NCI-H510A treated with DMSO at 0.1 percent for 48 hours (cell line): ENCODE results near the gene IFT43.
A peak's percentile ranks its signal among the peaks of the same experiment; 100 is the strongest.

Experiments
- DNase-seq: peaks from one replicate; lab custom pipeline; 2025; lab: John Stamatoyannopoulos, UW

The IFT43 gene

DNA sequence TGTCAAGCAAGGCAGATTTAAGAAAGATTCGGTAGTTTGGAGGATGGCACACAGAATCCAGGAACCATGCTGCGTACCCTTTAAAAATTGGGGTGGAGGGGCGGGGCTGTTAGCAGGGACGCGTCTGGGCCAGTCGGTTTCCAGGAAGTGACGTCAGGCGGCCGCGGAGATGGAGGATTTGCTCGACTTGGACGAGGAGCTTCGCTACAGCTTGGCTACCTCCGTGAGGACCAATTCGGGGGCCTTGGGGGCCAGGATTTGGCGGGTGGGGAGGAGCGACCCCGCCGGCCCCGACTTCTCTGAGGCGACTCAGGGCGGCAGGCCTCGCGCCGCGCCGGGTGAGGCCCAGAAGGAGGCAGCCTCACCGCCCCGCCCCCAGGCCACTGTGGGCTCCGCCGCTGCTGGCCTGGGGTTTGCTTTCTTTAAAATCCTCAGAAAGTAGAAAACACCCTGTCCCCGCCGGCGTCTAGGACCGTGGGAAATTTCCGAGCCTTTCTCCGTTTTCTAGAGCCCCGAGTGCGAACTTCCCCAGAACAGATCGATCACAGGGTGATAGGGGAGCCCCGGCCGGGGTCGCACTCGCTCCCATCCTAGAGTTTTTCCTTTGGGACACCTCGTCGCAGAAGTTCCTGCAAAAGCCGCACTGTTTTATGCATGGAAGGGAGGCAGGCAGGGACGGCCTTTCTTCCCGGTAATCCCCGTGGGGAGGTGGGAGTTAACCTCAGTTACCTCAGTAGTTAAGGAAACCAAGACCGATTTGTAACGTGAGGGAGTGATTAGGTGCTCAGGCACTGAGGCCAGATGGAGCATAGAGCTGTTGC, at the start of gene IFT43:
Gene IFT43 (plus strand): TSS at position 146 of the 821 bp plus-strand sequence. CDS start 24 bp downstream, at position 170.
- peak; percentile 58 for DNase-seq

- DNase-seq: no peak
These were observed 46.4 kb upstream of the IFT43 start for GRCh38 chr14:75939200-75939599.

GRCh38 chr14:75941030-75941429, 44.5 kb upstream of the IFT43 start:
- no peak for DNase-seq

DNA sequence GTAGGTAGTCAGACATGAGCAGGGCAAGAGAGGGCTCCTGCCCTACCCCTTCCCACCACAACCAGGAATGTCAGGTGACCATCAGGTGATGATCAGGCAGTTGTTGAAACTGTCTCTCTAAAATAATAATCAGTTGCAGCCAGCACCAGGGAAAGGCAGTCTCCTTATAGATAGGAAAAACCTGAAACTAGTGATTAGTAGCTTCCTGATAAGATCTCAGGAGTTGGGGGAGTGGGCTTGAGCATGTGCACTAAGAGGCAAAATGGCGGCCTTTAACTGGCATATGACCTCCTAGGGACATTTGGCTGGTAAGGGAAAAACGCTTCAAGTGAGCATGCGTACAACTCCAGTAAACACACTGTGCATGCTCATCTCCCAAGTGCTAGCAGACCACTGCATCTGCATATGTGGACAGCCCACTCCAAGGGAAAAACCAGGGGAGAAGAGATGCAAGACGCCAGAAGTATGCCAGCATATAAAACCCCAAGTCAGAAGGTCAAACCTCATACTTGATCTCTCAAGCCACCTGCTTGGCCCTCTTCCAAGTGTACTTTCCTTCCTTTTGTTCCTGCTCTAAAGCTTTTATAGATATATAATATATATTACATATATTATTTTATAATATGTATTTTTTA, 40.8 kb upstream of the IFT43 start:
- no peak for DNase-seq

GRCh38 chr14:75946785-75947184, 38.8 kb upstream of the IFT43 start:
- DNase-seq: no peak

- DNase-seq: no peak
These were observed 33.1 kb upstream of the IFT43 start for GRCh38 chr14:75952489-75952888.

GRCh38 chr14:75959031-75959430, 26.5 kb upstream of the IFT43 start:
- DNase-seq: no peak

- no peak for DNase-seq
These were observed 25.3 kb upstream of the IFT43 start for GRCh38 chr14:75960231-75960630.

GRCh38 chr14:75961662-75962061, 23.9 kb upstream of the IFT43 start:
- no peak for DNase-seq

DNA sequence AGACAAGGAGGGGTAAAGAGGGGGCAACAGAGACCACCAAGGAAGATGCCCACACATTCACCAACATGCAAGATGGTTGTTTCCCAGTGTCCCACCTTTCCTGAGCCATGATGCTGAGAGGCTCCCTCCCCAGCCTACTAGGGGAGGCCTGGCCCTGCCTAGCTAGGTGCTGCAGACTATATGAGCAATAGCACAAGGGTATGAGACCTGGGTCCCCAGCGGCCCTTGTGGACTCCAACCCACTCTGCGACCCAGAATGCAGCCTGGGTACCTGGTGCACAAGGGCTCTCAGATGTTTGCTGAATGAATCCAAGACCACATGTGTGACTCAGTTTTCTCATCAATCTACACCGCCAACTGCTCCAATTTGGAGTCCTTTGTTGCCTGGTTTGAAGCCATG, 17.7 kb upstream of the IFT43 start:
- DNase-seq: no peak

DNA sequence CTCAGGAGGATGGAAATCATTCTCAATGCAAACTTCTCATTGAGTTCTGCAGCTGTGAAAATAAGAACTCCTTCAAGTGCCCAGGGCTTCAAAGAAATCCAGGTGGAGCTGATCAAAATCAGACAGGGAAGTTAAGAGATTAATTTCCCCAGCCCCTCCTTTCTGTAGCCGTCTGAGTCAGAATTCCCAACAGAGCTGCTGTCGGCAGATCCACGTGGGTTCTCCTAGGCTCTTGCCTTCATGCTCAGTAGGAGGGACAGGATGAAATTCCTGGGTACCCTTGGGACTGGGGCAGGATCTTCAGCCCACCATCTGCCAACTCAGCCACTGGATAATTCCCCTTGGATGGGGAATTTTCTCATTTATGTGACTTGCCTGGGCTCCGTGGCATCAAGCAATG, 17.1 kb upstream of the IFT43 start:
- DNase-seq: no peak

- DNase-seq: no peak
These were observed 16.4 kb upstream of the IFT43 start for GRCh38 chr14:75969126-75969525.

GRCh38 chr14:75969891-75970290, 15.7 kb upstream of the IFT43 start:
- DNase-seq: no peak

DNA sequence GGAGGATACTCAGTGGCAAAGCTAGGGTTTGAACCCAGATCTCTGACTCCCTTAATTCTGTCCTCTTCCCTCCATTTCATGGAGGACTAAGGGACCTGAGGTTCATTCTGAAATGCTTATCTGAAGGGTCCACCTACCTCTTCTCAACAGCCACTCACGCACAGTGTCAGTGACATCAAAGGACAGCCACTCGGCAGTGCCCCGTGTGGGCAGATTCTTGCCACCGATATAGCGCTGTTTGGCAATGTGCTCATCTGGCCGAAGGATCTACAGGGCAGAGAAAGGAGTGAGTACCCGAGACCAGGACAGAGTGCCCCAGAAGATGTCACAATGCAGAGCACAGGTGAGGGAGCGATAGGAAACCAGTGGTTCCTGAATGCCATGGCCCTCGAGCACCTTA, 14.6 kb upstream of the IFT43 start:
- DNase-seq: no peak

DNA sequence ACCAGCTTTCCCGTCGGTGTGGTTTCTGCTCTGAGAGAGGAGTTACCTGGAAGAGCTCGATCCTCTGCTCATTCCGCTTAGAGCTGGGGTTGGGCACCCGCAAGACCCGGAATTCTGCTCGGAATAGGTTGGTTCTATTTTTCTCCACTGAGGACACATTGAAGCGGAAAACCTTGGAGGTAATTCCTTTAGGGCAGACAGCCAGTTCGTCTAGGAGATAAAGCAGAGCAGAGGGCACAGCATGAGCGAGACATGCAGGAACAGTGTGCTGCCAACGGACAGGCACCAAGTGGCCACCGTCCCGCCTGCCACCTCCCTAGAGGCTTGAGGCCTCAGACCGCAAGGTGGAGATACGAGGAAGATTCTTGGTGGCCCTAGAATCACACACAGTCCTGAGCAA, 14.1 kb upstream of the IFT43 start:
- DNase-seq: no peak

- no peak for DNase-seq
These were observed 12.7 kb upstream of the IFT43 start for GRCh38 chr14:75972801-75973421.

DNA sequence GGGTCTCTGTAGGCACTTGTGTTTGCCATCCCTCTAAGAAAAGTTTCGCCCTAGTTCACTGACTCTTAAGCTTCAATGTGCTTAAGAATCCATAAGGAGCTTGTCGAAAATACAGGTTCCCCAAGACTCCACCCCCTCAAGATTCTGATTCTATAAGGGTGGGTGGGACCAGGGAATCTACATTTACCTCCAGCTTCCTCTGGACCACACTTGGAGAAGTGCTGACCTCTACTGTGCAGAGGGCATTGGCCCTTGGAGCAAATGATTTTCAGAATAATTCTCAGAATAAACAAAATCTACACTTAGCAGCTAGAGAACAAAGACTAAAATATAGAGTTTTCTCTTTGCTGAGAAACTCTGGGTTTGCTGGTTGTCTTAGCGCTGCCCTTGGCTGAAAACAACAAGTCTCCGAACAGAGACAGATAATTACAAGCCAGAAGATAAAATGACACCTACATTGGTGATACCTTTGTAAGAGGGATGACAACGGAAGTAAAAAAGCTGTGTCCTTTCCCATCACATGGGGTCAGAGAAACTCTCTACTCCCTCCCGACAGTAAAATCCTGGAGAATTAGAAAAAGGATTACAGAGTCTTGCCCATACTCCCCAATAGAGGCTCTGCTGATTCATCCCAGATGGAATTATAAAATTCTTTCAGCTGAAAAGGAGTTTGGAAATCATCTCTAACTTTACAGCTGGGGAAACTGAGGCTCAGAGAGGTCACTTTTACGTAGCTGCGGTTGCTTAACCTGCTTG, 8.6 kb upstream of the IFT43 start:
- DNase-seq: no peak

DNA sequence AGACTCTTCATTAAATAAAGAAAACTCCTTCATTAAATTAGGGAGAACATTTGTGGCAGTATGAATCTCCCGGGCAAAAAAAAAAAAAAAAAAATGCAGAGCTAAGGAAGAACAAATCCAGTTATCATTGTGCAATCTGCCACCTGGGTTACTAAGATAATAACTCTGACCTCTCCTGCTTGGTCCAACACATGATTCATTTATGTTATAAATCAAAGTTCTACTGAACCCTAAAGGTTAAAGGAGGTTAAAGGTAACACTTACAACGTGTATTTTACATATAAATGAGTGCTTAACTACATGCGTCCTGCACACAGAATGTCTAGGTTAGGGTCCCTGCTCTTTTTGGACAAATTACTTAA, 8.0 kb upstream of the IFT43 start:
- no peak for DNase-seq

GRCh38 chr14:75978249-75978731, 7.3 kb upstream of the IFT43 start:
- no peak for DNase-seq

GRCh38 chr14:75979071-75979571, 6.4 kb upstream of the IFT43 start:
- DNase-seq: no peak

GRCh38 chr14:75979648-75980565, 5.7 kb upstream of the IFT43 start:
- DNase-seq: no peak
